DOHH2 (cell line): Measurements from ENCODE around the gene GPR161.

ENCODE experiments used
- CTCF ChIP-seq: fragments of 200-600 bp; sonication (generic); IDR thresholded peaks from one replicate; pipeline ENCODE4 v1.5.1; 2014; ENCODE audit warnings: antibody characterized with exemption, mild to moderate bottlenecking, low read depth, low read length; ENCODE audit not compliant: poor library complexity, severe bottlenecking
- EZH2phosphoT487 ChIP-seq: fragments of 200-600 bp; sonication (generic); IDR thresholded peaks from 2 replicates; pipeline ENCODE4 v1.6.1; 2017; ENCODE audit warnings: borderline replicate concordance, mild to moderate bottlenecking, antibody characterized with exemption, low read length, moderate library complexity, mixed read lengths

DNA sequence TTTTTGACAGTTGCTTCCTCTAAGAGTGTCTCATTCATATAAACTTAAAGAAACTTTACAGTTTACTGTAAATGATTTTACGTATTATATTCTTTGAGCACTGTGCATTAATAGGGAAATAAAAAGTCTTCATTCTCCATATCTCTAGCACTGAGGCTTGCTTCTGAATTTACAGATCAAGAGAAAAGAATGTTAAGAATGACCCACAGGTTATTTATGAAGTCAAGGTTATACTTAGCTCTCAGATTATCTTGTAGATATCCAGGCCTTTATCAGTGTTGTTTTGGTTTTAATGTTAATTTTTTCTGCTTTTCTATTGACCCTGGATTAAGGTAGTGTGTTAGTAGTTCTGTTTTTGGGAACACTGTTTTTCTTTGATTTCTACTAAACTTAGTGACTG lies 91.4 kb downstream of the GPR161 start:
- TF ChIP-seq CTCF = no peak
- no peak for TF ChIP-seq EZH2phosphoT487
